IMR-90 (cell line): ENCODE results near the gene OSTC. TPM values are rescaled to one million over a fixed set of nuclear protein-coding genes. Genes with fewer than 3 reads are reported as not detected.

Source experiments
- ATAC-seq: fragments of 200-7000 bp; cut with Tn5 transposase; 2 replicates; pipeline ENCODE4 v1.9.1; 2020; ENCODE audit warnings: low read depth, mild to moderate bottlenecking, moderate library complexity
- BruUV-seq: library from RNA; stranded (reverse); fragments of 400-500 nt; replicated peaks from 2 replicates; lab custom pipeline; 2021; lab: Mats Ljungman, UMichigan
- CTCF ChIA-PET: fragments of 300-600 bp; formaldehyde crosslinking; extraction: SDS; loops from one replicate; lab custom pipeline; 2021; ENCODE audit warnings: antibody characterized with exemption; lab: Yijun Ruan, JAX
- POLR2A ChIA-PET: fragments of 300-600 bp; sonication (Branson Sonifier 250); formaldehyde crosslinking; loops from one replicate; lab custom pipeline; 2022; ENCODE audit warnings: antibody characterized with exemption; ENCODE audit not compliant: unreplicated experiment; lab: Charles Lee
- DNase-seq: peaks from one replicate; pipeline ENCODE4 v3.0.0; 2013
- H2AFZ ChIP-seq: replicated peaks from 2 replicates; pipeline ENCODE3; 2013; ENCODE audit warnings: low read length, mild to moderate bottlenecking; ENCODE audit not compliant: poor library complexity
- H2AK5ac ChIP-seq: 2 replicates; pipeline ENCODE4 v1.6.1; 2013; ENCODE audit warnings: low read depth, low read length, inconsistent platforms
- H2AK9ac ChIP-seq: replicated peaks from 2 replicates; pipeline ENCODE3; 2013; ENCODE audit warnings: mild to moderate bottlenecking, low read depth, low read length, moderate library complexity; ENCODE audit not compliant: poor library complexity
- H2BK120ac ChIP-seq: 2 replicates; pipeline ENCODE4 v1.6.1; 2013; ENCODE audit warnings: low read depth, low read length, inconsistent platforms
- H2BK15ac ChIP-seq: 3 replicates; pipeline ENCODE4 v1.6.1; 2013; ENCODE audit warnings: low read depth, low read length, inconsistent platforms
- H2BK20ac ChIP-seq: 2 replicates; pipeline ENCODE4 v1.6.1; 2013; ENCODE audit warnings: low read depth, mild to moderate bottlenecking, inconsistent platforms, low read length, moderate library complexity
- H2BK5ac ChIP-seq: 2 replicates; pipeline ENCODE4 v1.6.1; 2013; ENCODE audit warnings: mild to moderate bottlenecking, low read depth, low read length, inconsistent platforms; ENCODE audit not compliant: poor library complexity, severe bottlenecking
- H3K14ac ChIP-seq: replicated peaks from 2 replicates; pipeline ENCODE4 v1.6.1; 2013; ENCODE audit warnings: low read depth, low read length, inconsistent platforms
- H3K18ac ChIP-seq: 2 replicates; pipeline ENCODE4 v1.6.1; 2013; ENCODE audit warnings: low read depth, low read length, control low read depth
- H3K23ac ChIP-seq: 2 replicates; pipeline ENCODE4 v1.6.1; 2013; ENCODE audit warnings: low read depth, low read length, inconsistent platforms
- H3K27ac ChIP-seq: 2 replicates; pipeline ENCODE4 v1.5.1; 2013; ENCODE audit warnings: mild to moderate bottlenecking, control low read depth, low read length; ENCODE audit not compliant: insufficient read depth
- H3K27me3 ChIP-seq: 2 replicates; pipeline ENCODE4 v1.6.1; 2013; ENCODE audit warnings: low read length; ENCODE audit not compliant: control insufficient read depth, insufficient read depth
- H3K36me3 ChIP-seq: 2 replicates; pipeline ENCODE4 v1.6.1; 2013; ENCODE audit warnings: low read length, mixed read lengths; ENCODE audit not compliant: control insufficient read depth, insufficient read depth
- H3K4ac ChIP-seq: 2 replicates; pipeline ENCODE4 v1.6.1; 2013; ENCODE audit warnings: low read depth, low read length, inconsistent platforms
- H3K4me1 ChIP-seq: 2 replicates; pipeline ENCODE4 v1.6.1; 2013; ENCODE audit warnings: low read length, mixed read lengths; ENCODE audit not compliant: control insufficient read depth, insufficient read depth
- H3K4me2 ChIP-seq: 2 replicates; pipeline ENCODE4 v1.6.1; 2013; ENCODE audit warnings: low read depth, mild to moderate bottlenecking, control low read depth, low read length, moderate library complexity
- H3K4me3 ChIP-seq: 2 replicates; pipeline ENCODE4 v1.5.1; 2013; ENCODE audit warnings: low read depth, mild to moderate bottlenecking, control low read depth, low read length, moderate library complexity; ENCODE audit not compliant: insufficient read depth
- H3K56ac ChIP-seq: 2 replicates; pipeline ENCODE4 v1.6.1; 2013; ENCODE audit warnings: low read length, inconsistent platforms; ENCODE audit not compliant: insufficient read depth; ENCODE audit errors: extremely low read depth
- H3K79me1 ChIP-seq, 2 experiments: 2 replicates each; pipeline ENCODE4 v1.6.1; 2013; ENCODE audit warnings: low read length in 2 of 2, inconsistent platforms in 1 of 2, low read depth in 1 of 2
- H3K9ac ChIP-seq: 2 replicates; pipeline ENCODE4 v1.6.1; 2013; ENCODE audit warnings: low read depth, low read length, control low read depth
- H3K9me1 ChIP-seq: 2 replicates; pipeline ENCODE4 v1.6.1; 2013; ENCODE audit warnings: low read length, inconsistent platforms; ENCODE audit not compliant: insufficient read depth
- H3K9me3 ChIP-seq: 2 replicates; pipeline ENCODE4 v1.6.1; 2013; ENCODE audit warnings: low read length; ENCODE audit not compliant: control insufficient read depth, insufficient read depth
- H4K20me1 ChIP-seq: 2 replicates; pipeline ENCODE4 v1.6.1; 2013; ENCODE audit warnings: low read length, inconsistent platforms; ENCODE audit not compliant: insufficient read depth
- H4K5ac ChIP-seq: 2 replicates; pipeline ENCODE4 v1.6.1; 2013; ENCODE audit warnings: mild to moderate bottlenecking, low read depth, low read length, control low read depth
- H4K8ac ChIP-seq, 2 experiments: 2 replicates each; pipeline ENCODE4 v1.6.1; 2013; ENCODE audit warnings: low read depth in 2 of 2, low read length in 2 of 2, control low read depth in 1 of 2, inconsistent platforms in 1 of 2
- H4K91ac ChIP-seq: 2 replicates; pipeline ENCODE4 v1.6.1; 2013; ENCODE audit warnings: low read depth, low read length, inconsistent platforms; ENCODE audit not compliant: insufficient read depth
- BHLHE40 ChIP-seq: fragments of 150-350 bp; IDR thresholded peaks from 2 replicates; pipeline ENCODE4 v1.6.1; 2016; ENCODE audit warnings: mild to moderate bottlenecking, low read depth, low read length
- CEBPB ChIP-seq: IDR thresholded peaks from 2 replicates; pipeline ENCODE4 v1.6.1; 2012; ENCODE audit warnings: low read depth, low read length, improper control_type of control experiment
- CHD1 ChIP-seq: IDR thresholded peaks from 2 replicates; pipeline ENCODE4 v1.6.1; 2012; ENCODE audit warnings: low read depth, low read length, improper control_type of control experiment
- FOS ChIP-seq: fragments of 150-350 bp; IDR thresholded peaks from 2 replicates; pipeline ENCODE4 v1.6.1; 2016; ENCODE audit warnings: low read depth, low read length
- MAFK ChIP-seq: IDR thresholded peaks from 2 replicates; pipeline ENCODE4 v1.6.1; 2012; ENCODE audit warnings: low read depth, low read length, improper control_type of control experiment
- MAZ ChIP-seq: IDR thresholded peaks from 2 replicates; pipeline ENCODE4 v1.6.1; 2012; ENCODE audit warnings: low read depth, mild to moderate bottlenecking, low read length, improper control_type of control experiment, moderate library complexity, borderline replicate concordance
- MXI1 ChIP-seq: IDR thresholded peaks from 2 replicates; pipeline ENCODE4 v1.6.1; 2012; ENCODE audit warnings: low read depth, mild to moderate bottlenecking, low read length, moderate library complexity, borderline replicate concordance
- NFE2L2 ChIP-seq: fragments of 150-350 bp; IDR thresholded peaks from 2 replicates; pipeline ENCODE4 v1.6.1; 2016; ENCODE audit warnings: low read depth, mild to moderate bottlenecking, low read length
- RAD21 ChIP-seq: IDR thresholded peaks from 2 replicates; pipeline ENCODE4 v1.6.1; 2012; ENCODE audit warnings: low read length, improper control_type of control experiment
- RCOR1 ChIP-seq: IDR thresholded peaks from 2 replicates; pipeline ENCODE4 v1.6.1; 2012; ENCODE audit warnings: mild to moderate bottlenecking, low read length, improper control_type of control experiment; ENCODE audit not compliant: insufficient replicate concordance
- RFX5 ChIP-seq: IDR thresholded peaks from 2 replicates; pipeline ENCODE4 v1.8.0; 2012; ENCODE audit warnings: low read depth, mild to moderate bottlenecking, low read length, moderate library complexity
- dilution Hi-C: fragments of 300-500 bp; cut with HindIII; formaldehyde crosslinking; loops from one replicate; pipeline ENCODE4 v1.14.3; 2018; ENCODE audit warnings: low sequenced_read_pairs; ENCODE audit not compliant: unreplicated experiment
- in situ Hi-C: fragments of 300-500 bp; cut with MboI; formaldehyde crosslinking; loops from 3 replicates; pipeline ENCODE4 v1.14.3; 2019; ENCODE audit warnings: low sequenced_read_pairs, inconsistent platforms, mixed read lengths
- intact Hi-C: fragments of 100-400 bp; cut with micrococcal nuclease; formaldehyde crosslinking; loops from 2 replicates; pipeline ENCODE4 v1.10.0; 2022
- polyA plus RNA-seq, 3 experiments: library from polyadenylated mRNA; depleted of rRNA; stranded (reverse); fragments of >200 nt; gene quantifications; 2 replicates each; pipeline ENCODE4 v1.2.3, GENCODE V29; 2012; ENCODE audit warnings: low replicate concordance in 1 of 3
- total RNA-seq: library from RNA; depleted of rRNA; stranded (reverse); fragments of >200 nt; gene quantifications from 2 replicates; pipeline ENCODE4 v1.2.3, GENCODE V29; 2012
- TF ChIP-seq, protein P1 (sequence below): fragments of 150-350 bp; IDR thresholded peaks from 2 replicates; pipeline ENCODE4 v1.6.1; 2017; ENCODE audit warnings: mild to moderate bottlenecking, antibody characterized with exemption, low read length, low read depth
- TF ChIP-seq, protein P2 (sequence below): conservative IDR thresholded peaks from 2 replicates; pipeline ENCODE4 v1.5.1; 2012; ENCODE audit warnings: mild to moderate bottlenecking, low read depth, low read length, improper control_type of control experiment
- TF ChIP-seq, protein P3 (sequence below): fragments of 150-350 bp; IDR thresholded peaks from 2 replicates; pipeline ENCODE4 v1.6.1; 2016; ENCODE audit warnings: low read depth, mild to moderate bottlenecking, low read length, moderate library complexity, borderline replicate concordance

OSTC gene
- total and polyA plus RNA-seq, 2 of the 4 experiments (the other 2 are of a cell fraction): 173 to 13,576 TPM

DNA sequence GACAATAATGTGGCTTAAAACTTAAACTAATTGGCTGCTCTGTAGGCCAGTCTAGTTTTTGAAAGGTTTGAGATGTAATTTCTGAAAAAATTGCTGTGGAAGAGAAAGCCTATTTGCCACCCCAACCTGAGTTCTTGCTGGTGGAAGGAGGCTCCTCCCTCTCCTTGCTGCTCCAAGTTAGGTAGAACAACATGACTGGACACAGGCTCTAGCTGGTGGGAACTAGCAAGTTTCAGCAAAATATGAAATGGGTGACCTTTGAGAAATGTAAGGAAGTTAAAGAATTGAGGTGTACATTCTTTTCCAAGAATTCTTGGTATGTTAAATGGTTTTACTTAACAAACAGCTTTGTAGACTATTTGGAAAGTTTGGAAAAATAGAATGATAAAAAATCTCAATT is 22.0 kb upstream of the OSTC start:
- Histone ChIP-seq H3K4me1 (no peaks in the 10 kb centered on the region), H2BK120ac (no peak overlapping the region), H3K9ac (no peak overlapping the region), H3K36me3 (peaks cover 52% of the 10 kb centered on the region), H3K56ac (no peak overlapping the region), H4K91ac (no peak overlapping the region), H3K27ac (peak overlapping the region; percentile 59; the same call in 1 of the 2 replicates), H3K9me1 (no peaks in the 10 kb centered on the region), H3K79me1 (peaks cover 14 to 32% of the 10 kb centered on the region in 2 experiments), H3K4me2 (no peak overlapping the region), H4K20me1 (peaks cover 18% of the 10 kb centered on the region), H2AFZ (no peak overlapping the region), H3K27me3 (no peaks in the 10 kb centered on the region), H3K4ac (no peak overlapping the region), H2BK20ac (no peak overlapping the region), H3K4me3 (no peak overlapping the region), H2BK5ac (no peak overlapping the region), H3K18ac (no peak overlapping the region), H2AK9ac (no peak overlapping the region), H3K14ac (no peak overlapping the region), H2BK15ac (no peak overlapping the region), H4K5ac (no peak overlapping the region), H2AK5ac (no peak overlapping the region), H3K23ac (no peak overlapping the region), H3K9me3 (no peaks in the 10 kb centered on the region), H4K8ac (no peak overlapping the region)
- ATAC-seq: peak; percentile 53
- no peak for DNase-seq
- BruUV-seq: no TSS peak
- ChIA-PET POLR2A (no interaction called here), CTCF (no interaction called here)
- dilution Hi-C loops: no loop called here
- intact Hi-C loops: no loop called here
- in situ Hi-C loops: no loop called here
- no peak for TF ChIP-seq RAD21
- no peak for TF ChIP-seq MXI1
- TF ChIP-seq NFE2L2: no peak
- TF ChIP-seq MAZ: no peak
- TF ChIP-seq FOS: no peak
- no peak for TF ChIP-seq MAFK
- TF ChIP-seq RFX5: no peak
- no peak for TF ChIP-seq CHD1
- TF ChIP-seq RCOR1: no peak
- TF ChIP-seq, protein P1, sequence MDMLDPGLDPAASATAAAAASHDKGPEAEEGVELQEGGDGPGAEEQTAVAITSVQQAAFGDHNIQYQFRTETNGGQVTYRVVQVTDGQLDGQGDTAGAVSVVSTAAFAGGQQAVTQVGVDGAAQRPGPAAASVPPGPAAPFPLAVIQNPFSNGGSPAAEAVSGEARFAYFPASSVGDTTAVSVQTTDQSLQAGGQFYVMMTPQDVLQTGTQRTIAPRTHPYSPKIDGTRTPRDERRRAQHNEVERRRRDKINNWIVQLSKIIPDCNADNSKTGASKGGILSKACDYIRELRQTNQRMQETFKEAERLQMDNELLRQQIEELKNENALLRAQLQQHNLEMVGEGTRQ: no peak
- TF ChIP-seq, protein P2, sequence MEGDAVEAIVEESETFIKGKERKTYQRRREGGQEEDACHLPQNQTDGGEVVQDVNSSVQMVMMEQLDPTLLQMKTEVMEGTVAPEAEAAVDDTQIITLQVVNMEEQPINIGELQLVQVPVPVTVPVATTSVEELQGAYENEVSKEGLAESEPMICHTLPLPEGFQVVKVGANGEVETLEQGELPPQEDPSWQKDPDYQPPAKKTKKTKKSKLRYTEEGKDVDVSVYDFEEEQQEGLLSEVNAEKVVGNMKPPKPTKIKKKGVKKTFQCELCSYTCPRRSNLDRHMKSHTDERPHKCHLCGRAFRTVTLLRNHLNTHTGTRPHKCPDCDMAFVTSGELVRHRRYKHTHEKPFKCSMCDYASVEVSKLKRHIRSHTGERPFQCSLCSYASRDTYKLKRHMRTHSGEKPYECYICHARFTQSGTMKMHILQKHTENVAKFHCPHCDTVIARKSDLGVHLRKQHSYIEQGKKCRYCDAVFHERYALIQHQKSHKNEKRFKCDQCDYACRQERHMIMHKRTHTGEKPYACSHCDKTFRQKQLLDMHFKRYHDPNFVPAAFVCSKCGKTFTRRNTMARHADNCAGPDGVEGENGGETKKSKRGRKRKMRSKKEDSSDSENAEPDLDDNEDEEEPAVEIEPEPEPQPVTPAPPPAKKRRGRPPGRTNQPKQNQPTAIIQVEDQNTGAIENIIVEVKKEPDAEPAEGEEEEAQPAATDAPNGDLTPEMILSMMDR: no peak
- TF ChIP-seq CEBPB: no peak
- TF ChIP-seq, protein P3, sequence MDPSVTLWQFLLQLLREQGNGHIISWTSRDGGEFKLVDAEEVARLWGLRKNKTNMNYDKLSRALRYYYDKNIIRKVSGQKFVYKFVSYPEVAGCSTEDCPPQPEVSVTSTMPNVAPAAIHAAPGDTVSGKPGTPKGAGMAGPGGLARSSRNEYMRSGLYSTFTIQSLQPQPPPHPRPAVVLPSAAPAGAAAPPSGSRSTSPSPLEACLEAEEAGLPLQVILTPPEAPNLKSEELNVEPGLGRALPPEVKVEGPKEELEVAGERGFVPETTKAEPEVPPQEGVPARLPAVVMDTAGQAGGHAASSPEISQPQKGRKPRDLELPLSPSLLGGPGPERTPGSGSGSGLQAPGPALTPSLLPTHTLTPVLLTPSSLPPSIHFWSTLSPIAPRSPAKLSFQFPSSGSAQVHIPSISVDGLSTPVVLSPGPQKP: no peak
- TF ChIP-seq BHLHE40: no peak
